Cardiac fibroblast (primary cell): ENCODE results near the gene BDKRB2.

Experiments
- DNase-seq, 2 donors: peaks; one replicate each; pipeline versions ENCODE4 v3.0.0 to v3.0.0-alpha.2; 2010; ENCODE audit warnings: low read depth in 2 of 2
- H3K4me3 ChIP-seq, 2 donors: replicated peaks in 1 of 2; 1 replicate in 1 of 2; 2 replicates in 1 of 2; pipeline ENCODE4 v1.5.1; 2011; ENCODE audit warnings: low read depth in 2 of 2, low read length in 2 of 2, mild to moderate bottlenecking in 2 of 2, moderate library complexity in 1 of 2
- CTCF ChIP-seq: IDR thresholded peaks from one replicate; pipeline ENCODE4 v1.5.1; 2011; ENCODE audit warnings: low read depth, mild to moderate bottlenecking, low read length, inconsistent platforms

The BDKRB2 gene

GRCh38 chr14:96269359-96269710 is 64.7 kb downstream of the BDKRB2 start:
- DNase-seq, result no peak
- no peak overlapping the region for H3K4me3 ChIP-seq
- no peak for TF ChIP-seq CTCF

GRCh38 chr14:96270565-96271420 is 66.2 kb downstream of the BDKRB2 start:
- DNase-seq, result peak in 1 of 2 donors; percentile 60
- no peak for TF ChIP-seq CTCF
- no peak overlapping the region for H3K4me3 ChIP-seq

- DNase-seq, result no peak
- no peak for TF ChIP-seq CTCF
- H3K4me3 ChIP-seq, result no peak overlapping the region
Measured at GRCh38 chr14:96271421-96271762, 66.8 kb downstream of the BDKRB2 start.

- no peak for TF ChIP-seq CTCF
- DNase-seq, result no peak
- no peak overlapping the region for H3K4me3 ChIP-seq
Measured at GRCh38 chr14:96272777-96273473, 68.3 kb downstream of the BDKRB2 start.

- no peak for TF ChIP-seq CTCF
- H3K4me3 ChIP-seq, result no peak overlapping the region
- no peak for DNase-seq
Measured at GRCh38 chr14:96273629-96274028, 69.0 kb downstream of the BDKRB2 start.

- no peak for TF ChIP-seq CTCF
- DNase-seq, result no peak
Measured at GRCh38 chr14:96274122-96274521, 69.5 kb downstream of the BDKRB2 start.

More at GRCh38 chr14:96274122-96274521, 69.5 kb downstream of the BDKRB2 start:
- no peak overlapping the region for H3K4me3 ChIP-seq
